ENCODE results near the gene NPW.
"Not testable (repeated sequence)": the region's sequence is repeated elsewhere in the genome, so short reads cannot be mapped to it uniquely, and the experiment has no call there.

Gene NPW

GRCh38 chr16:2002406-2003230, 17.0 kb upstream of the NPW start:
- DNase-seq, result no peak

- DNase-seq, result no peak
These were observed 16.3 kb upstream of the NPW start for GRCh38 chr16:2003231-2003826.

GRCh38 chr16:2003827-2004641, 15.6 kb upstream of the NPW start:
- DNase-seq, result peak; percentile 49

DNA sequence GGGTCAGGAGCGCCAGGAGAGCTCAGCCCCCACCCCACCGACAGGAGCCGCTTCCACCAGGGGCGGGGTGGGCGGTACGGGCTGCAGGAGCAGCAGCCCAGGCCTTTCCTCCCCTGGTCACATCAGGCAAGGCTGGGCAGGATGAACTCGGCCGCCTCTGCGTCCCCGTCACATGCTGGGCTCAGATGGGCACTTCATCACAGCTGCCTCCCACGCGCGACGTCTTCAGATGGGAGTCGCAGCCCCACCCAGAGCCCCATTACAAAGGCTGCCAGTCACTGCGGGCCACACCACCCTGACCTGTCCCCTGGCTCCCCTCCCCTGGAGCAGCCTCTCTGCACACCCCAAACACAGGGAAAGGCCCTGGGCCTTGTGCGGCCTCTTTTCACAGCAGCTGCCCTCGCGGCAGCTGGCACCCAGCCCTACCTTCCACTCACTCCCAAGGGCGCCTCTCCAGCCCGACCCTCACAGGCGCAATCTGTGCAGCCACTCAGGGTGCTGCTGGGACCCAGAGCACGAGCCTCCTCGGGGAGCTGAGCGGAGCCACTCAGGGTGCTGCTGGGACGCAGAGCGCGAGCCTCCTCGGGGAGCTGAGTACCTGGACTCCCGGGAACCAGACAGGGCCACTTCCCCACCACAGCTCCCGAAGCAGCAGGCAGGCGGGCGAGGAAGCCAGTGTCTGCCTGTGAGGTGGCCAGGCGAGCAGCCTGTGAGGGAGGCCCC, 14.6 kb upstream of the NPW start:
- no peak for DNase-seq

DNA sequence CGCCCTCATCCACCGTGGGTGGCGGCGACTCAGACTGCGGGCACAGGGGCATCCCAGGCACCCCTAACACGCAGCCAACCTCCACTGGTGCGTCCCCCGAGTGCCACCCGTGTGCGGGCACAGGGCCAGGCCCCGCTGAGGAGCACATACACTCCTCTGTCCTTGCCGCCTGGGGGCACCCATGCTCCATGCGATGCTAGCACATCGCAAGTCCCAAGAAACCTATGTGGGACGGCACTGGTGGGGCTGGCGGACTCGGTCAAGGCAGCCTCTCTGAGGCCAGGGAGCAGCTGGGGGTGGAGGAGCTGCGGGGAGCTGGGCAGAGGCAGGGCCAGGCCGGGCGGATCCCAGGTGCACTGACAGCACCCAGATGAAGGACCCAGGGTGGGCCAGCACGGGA, 13.9 kb upstream of the NPW start:
- no peak for DNase-seq

DNA sequence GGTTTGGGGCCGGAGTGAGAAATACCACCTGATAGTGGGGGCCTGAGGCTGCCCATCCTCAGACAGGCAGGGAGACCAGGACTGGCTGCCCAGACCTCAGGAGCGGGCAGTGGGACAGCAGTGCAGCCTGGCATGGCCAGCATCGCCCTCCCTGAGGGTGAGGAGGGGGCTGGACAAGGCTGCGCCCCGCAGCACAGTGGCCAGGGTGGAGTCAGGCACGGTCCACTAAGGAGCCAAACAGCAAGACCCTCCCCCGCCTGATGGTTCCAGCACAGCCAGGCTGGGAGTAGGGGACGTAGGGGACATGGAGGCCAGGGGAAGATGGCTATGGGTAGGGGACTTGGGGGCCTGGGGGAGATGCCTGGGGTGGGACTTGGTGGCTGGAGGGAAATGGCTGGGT, 13.3 kb upstream of the NPW start:
- DNase-seq, result no peak

DNA sequence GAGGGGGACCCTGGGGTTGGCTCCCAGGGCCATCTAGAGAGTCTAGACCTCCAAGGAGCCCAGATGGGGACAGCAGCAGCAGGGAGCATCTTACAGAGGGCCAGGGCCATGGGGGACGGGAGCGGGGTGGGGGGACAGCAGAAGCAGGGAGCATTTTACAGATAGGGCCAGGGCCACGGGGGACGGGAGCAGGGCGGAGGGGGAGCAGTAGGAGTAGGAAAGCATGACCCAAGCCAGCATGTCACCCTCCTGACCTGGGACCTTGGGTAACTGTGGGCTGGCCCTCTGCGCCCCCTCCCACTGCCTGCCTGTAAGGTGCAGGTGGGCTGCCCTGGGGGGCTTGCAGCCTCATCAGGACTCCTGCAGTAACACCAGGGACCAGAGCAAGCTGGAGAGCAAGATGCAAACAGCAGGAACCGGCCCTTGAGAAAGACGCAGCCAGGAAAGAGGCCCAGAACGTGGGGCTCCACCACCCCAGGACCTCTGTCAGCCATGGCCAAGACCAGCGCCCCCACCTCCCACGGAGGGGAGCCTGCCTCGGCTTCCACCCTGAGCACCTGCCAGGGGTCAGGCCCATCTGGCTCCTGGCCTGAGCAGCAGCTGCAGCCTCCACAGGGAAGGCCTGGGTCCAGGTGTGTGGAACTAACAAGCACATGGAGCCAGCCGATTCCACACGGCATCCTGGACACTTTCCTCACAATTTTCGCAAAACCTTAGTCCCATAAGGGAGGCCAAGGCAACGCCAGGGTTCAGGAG, 12.3 kb upstream of the NPW start:
- DNase-seq, result no peak

- no peak for DNase-seq
These were observed 11.5 kb upstream of the NPW start for GRCh38 chr16:2008009-2008526.

DNA sequence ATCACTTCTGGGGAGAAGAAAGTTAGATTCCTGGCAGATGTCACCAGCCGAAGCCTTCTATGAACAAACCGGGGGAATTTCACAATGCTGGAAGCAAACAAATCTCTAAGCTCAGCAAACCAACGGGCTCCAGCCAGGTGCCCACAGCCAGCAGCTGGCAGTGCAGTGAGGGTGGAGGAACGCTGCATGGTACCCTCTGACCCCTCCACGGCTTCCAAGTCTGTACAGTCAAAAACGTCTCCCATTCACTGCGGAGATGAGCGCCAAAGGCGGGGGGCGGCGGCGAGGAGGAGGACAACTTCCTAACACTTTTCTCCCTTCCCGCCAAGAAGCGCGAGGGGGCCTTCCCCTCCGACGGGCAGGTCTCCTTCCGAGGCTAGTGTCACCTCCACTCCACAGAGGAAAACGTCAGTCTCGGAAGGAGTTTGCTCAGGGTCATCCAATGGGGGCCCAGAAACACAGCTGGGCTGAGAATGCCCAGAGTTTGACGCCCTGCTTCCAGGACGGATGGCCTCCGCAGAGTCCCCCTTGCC, 10.9 kb upstream of the NPW start:
- no peak for DNase-seq

DNA sequence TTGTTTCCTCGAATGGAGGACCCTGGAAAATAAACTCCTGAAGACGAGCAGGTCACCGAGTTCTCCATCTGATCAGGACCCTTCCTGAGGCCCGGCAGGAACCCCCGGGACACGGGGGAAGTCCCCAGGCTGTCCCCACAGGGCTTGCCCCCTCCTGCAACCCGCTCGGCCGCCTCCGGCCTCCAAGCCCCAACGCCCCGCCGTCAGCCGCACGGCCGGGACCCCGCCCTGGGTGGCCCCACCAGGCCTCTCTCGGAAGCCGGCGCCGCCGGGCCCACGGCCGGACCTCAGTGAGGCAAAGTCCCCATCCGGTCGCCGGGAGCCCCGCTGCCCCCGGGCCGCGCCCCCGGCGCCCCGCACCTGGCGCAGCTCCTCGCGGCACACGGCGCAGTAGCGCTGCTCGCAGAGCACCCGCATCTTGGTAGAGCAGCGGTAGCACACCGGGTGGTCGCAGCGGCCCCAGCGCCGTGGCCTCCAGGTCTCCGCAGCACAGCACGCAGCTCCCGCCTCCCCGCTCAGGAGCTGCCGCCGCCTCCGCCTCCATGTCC, 10.3 kb upstream of the NPW start:
- DNase-seq, result no peak

GRCh38 chr16:2009791-2010510, 9.6 kb upstream of the NPW start, which contains the start of gene ZNF598:
Gene ZNF598, minus strand, starts transcription at chr16:2009821.
- DNase-seq, result peak; percentile 53

DNA sequence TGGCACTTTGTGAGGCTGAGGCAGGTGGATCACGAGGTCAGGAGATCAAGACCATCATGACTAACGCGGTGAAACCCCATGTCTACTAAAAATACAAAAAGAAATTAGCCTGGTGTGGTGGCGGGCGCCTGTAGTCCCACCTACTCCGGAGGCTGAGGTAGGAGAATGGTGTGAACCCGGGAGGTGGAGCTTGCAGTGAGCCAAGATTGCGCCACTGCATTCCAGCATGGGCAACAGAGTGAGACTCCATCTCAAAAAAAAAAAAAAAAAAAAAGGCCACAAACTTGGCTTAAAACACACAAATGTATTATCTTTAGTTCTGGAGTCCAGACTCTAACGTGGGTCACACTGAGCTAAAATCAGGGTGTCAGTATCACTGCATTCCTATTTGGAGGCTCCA, 7.9 kb upstream of the NPW start:
- not testable (repeated sequence) for DNase-seq

- no peak for DNase-seq
These were observed 6.1 kb upstream of the NPW start for GRCh38 chr16:2013527-2013926.

DNA sequence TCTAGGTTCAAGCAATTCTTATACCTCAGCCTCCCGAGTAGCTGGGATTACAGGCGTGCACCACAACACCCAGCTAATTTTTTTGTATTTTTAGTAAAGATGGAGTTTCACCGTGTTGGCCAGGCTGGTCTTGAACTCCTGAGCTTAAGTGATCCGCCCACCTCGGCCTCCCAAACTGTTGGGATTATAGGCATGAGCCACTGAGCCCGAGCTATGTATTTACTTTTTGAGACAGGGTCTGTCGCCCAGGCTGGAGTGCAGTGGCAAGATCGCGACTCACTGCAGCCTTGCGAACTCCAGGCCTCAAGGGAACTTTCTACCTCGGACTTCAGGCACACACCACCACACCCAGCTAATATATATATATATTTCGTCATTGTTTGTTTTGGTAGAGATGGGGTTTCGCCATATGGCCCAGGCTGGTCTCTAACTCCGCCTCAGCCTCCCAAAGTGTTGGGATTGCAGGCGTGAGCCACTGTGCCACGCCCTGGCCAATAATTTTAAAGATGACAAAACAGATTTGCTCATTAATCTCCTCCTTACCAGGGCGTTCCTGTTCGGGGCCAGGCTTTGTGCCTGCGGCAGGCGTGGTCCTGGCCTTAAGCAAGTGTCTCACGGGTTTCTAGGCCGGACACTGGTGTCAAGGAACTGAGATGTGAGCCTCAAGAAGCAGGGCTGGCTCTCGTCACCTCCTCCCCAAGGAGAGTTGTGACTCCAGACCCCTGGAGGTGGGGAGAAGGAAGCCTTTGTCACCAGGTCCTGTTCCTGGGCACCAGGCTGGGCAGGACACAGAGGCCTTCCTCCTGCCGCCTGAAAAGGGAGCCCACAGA, 4.3 kb upstream of the NPW start:
- no peak for DNase-seq

- no peak for DNase-seq
These were observed 3.7 kb upstream of the NPW start for GRCh38 chr16:2015947-2016208.

- DNase-seq, result no peak
These were observed 3.1 kb upstream of the NPW start for GRCh38 chr16:2016407-2016922.

DNA sequence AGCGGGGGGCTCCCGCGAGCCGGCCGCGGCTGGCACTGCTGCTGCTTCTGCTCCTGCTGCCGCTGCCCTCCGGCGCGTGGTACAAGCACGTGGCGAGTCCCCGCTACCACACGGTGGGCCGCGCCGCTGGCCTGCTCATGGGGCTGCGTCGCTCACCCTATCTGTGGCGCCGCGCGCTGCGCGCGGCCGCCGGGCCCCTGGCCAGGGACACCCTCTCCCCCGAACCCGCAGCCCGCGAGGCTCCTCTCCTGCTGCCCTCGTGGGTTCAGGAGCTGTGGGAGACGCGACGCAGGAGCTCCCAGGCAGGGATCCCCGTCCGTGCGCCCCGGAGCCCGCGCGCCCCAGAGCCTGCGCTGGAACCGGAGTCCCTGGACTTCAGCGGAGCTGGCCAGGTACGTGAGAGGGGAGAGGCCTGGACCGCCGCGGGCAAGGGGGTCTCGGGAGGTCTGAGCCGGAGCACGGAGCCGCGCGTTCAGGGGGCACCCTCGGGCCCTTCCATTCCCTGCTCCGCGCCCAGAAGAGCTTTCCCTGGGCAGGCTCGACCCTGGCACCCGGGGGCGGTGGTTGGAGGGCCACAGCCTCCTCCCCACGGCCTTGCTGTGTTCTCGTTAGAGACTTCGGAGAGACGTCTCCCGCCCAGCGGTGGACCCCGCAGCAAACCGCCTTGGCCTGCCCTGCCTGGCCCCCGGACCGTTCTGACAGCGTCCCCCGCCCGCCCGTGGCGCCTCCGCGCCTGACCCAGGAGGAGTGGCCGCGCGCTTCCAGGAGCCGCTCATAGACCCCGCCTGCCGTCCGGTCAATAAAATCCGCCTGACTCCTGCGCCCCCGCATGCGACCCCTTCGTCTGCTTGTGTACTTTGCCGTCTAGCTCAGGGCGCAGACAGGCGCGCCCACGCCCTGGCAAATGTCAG, 591 bp downstream of the NPW start:
- DNase-seq, result no peak

GRCh38 chr16:2022723-2023091, 3.1 kb downstream of the NPW start:
- DNase-seq, result peak; percentile 18
